Skeletal muscle cell (primary cell): ENCODE data around the gene CTF1.
"Not testable (repeated sequence)": the region's sequence is repeated elsewhere in the genome, so short reads cannot be mapped to it uniquely, and the experiment has no call there.

ENCODE experiments used
- DNase-seq: peaks from one replicate; pipeline ENCODE4 v3.0.0-alpha.2; 2010; ENCODE audit warnings: low read depth
- H3K4me3 ChIP-seq: 2 replicates; pipeline ENCODE4 v1.5.1; 2011; ENCODE audit warnings: low read depth, mild to moderate bottlenecking, control low read depth, low read length, moderate library complexity

Gene CTF1

DNA sequence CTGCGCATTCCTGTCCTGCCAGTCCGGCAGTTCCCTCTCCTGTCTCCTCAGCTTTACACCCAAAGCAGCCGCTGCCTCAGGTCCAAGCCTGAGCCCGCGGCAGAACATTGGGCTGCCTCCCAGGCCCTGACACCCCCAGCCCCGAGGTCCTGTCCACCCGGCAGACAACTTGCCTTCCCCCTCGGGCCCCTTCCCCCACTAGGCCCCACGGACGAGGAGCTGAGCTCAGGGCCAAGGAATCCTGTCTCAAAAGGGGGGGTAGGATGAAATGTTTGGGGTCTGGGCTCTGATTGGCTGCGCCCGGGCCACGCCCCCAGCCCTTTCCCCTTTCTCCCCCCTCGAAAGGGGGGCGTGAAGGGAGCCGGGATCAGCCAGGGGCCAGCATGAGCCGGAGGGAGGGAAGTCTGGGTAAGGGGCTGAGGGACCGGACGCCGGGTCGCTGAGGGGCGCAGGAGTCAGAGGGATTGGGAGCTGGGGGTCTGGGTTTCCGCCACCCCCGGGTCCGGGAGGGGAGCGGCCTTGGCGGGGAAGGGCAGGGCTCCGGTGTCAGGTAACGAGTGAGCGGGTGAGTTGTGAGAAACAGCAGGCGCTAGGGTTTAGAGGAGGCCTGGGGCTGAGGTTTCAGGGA is at the start of gene CTF1:
TSS of gene CTF1 (plus strand) at position 354 of the 628 bp plus-strand sequence. CDS start at position 384, 30 bp downstream.
- H3K4me3 ChIP-seq, result peak within 1 kb of the TSS; percentile 57
- peak; percentile 60 for DNase-seq

- no peak overlapping the region for H3K4me3 ChIP-seq
- DNase-seq, result no peak
These were observed 49.6 kb upstream of the CTF1 start for GRCh38 chr16:30846649-30847402.

- no peak for DNase-seq
- H3K4me3 ChIP-seq, result no peak overlapping the region
These were observed 46.2 kb upstream of the CTF1 start for GRCh38 chr16:30850246-30850645.

DNA sequence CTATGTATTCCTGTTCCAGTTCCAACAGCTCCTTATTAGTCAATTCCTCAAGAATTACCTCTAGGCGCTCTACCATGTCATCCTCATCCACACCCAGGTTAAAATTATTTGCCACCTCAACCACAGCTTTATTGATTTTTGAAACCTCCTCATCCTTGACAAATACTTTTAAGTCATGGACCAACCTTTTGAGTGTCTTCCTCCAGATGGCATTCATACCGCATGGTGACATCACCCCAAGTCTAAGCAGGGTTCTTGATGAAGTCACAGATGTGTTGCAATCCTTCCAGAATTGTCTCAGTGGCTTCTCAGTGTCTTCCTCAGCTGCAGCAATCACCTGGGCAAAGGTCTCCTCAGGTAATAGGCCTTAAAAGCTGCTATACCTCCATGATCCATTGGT is 42.7 kb upstream of the CTF1 start:
- no peak for DNase-seq
- no peak overlapping the region for H3K4me3 ChIP-seq

DNA sequence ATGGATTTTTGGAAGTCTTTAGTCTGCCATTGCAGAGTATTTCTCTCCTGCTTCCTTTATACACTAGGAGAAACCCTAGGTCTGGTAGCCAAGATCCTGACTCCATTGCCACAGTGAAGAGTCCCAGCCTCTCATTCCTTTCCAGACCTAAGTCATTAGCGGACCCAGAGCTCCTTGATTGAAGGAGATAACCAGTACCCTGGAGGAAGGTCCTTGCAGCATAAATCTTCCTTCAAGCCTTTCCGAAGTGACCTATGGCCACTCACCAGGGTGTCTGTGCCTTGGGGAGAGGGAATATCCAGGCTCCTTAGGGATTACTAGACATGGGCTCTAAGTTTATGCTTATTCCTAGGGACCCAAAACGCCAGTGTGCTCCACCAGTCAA is 38.3 kb upstream of the CTF1 start:
- DNase-seq, result no peak

DNA sequence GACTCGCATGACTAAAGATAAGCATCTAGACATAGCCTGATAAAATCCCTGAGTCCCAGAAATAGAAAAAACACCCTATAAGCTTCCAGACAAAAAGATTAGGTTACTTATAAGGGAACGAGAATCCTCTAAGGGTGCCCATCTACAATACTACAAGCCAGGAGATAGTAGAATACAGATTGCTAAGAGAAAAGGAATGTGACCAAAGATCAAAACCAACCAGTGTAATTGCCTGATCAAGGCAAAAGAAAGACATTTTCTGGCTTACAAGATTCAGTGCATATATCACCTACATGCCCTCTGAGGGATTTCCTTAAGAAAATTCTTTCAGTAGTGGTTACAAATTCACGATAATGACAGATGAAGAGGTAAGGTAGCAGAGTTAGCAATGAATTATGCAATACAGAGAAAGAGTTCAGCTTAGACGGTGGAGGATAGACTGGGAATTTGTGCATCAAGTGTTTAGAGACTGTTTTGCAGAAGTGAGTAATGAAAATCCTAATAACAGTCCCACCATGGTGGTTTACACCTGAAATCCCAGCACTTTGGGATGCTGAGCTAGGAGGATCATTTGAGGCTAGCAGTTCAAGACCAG is 37.5 kb upstream of the CTF1 start:
- H3K4me3 ChIP-seq, result no peak overlapping the region
- DNase-seq, result no peak

More for the DNA sequence above, 38.3 kb upstream of the CTF1 start:
- no peak overlapping the region for H3K4me3 ChIP-seq

- not testable (repeated sequence) for DNase-seq, H3K4me3 ChIP-seq
These were observed 35.7 kb upstream of the CTF1 start for GRCh38 chr16:30860729-30861128.

GRCh38 chr16:30863178-30863577 is 33.2 kb upstream of the CTF1 start:
- not testable (repeated sequence) for H3K4me3 ChIP-seq, DNase-seq

DNA sequence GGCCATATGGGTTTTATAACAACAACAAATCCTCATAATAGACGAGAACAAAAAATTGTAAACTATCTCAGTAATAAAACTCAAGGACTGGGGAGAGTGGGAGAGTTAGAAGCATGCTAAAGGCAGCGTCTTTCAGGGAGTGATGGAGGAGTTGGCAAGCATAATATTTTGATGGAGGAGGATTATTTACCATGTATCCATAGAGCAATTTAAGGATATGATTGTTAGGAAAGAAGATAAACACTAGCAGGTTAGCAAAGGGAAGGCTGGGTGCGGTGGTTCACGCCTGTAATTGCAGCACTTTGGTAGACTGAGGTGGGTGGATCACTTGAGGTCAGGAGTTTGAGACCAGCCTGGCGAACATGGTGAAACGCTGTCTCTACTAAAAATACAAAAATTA is 30.4 kb upstream of the CTF1 start:
- H3K4me3 ChIP-seq, result no peak overlapping the region
- no peak for DNase-seq

DNA sequence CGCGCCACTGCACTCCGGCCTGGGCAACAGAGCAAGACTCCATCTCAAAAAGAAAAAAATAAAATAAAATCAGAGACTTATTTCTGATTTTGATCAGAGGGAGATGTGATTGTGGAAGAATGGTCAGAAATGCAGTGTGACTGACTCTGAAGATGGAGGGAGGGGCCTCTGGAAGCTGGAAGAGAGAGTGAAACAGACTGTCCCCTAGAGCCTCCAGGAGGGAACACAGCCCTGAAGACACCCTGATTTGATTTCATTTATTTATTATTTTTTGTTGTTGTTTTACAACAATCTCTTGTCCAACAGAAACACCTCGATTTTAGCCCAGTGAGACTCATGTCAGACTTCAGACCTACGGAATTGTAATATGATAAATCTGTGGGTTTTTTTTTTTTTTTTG is 28.7 kb upstream of the CTF1 start:
- no peak for DNase-seq
- no peak overlapping the region for H3K4me3 ChIP-seq

DNA sequence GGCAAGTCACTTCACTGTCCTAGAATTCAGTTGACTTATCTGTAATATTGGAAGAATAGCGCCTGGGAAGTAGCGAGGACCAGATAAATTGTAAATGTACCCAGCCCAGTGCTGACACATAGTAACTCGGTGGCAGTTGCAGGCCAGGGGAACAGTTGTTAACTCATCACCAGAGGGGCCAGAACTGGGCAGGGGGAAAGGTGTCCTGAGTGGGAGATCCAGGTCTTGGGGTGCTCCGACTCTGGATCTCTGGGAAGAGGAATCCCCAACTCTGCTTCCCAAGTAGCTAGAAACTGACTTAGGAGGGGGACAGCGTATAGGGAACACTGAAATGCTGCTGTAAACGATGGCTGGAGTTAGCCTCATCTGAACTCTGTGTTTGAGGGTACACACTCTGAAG is 25.5 kb upstream of the CTF1 start:
- no peak overlapping the region for H3K4me3 ChIP-seq
- no peak for DNase-seq

GRCh38 chr16:30874244-30874820 is 22.1 kb upstream of the CTF1 start:
- no peak for DNase-seq
- H3K4me3 ChIP-seq, result peak overlapping the region; percentile 64

- DNase-seq, result peak; percentile 67
- peak overlapping the region; percentile 64 for H3K4me3 ChIP-seq
These were observed 21.3 kb upstream of the CTF1 start for GRCh38 chr16:30874821-30875717.

DNA sequence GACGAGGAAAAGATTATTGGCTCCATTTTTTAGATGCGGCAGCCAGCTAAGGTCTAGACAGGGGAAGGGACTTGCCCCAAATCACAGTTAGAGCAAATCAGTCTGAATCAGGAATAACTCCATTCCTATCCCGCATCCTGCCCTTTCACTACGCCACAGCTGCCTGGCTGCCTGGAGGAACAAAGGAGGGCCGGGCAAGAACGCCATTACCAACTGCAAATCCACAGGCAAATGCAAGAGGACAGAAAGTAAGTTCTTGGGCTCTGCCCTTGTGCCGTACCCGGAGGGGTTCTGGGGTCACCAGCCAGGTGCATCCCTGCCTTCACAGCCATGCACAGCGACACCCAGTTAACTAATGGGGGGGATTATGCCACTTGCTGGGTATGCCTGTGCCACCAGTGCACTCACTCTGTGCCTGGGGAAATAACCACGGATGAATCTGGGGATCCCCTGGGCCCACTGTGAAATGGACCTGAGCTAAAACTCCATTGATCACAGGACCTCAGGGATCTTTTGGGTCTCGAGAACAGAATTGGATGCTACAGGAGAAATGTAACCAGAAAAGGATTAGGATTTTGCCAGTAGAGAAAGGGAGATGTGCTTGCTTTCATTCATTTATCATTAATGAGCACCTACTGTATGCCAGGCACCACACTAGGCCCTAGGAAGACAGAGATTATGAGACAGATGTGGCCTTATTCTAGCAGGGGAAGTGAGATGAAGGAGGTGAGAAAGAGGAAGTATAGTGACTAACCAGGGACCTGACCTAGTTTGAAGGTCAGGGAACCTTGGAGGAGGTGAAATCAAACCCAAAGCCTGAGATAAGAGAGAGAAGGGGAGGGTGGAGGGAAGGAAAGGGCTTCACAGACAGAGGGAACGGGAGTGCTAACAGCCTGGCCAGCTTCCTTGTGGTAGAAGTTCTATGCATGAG is 20.3 kb upstream of the CTF1 start:
- peak overlapping the region; percentile 64 for H3K4me3 ChIP-seq
- no peak for DNase-seq

DNA sequence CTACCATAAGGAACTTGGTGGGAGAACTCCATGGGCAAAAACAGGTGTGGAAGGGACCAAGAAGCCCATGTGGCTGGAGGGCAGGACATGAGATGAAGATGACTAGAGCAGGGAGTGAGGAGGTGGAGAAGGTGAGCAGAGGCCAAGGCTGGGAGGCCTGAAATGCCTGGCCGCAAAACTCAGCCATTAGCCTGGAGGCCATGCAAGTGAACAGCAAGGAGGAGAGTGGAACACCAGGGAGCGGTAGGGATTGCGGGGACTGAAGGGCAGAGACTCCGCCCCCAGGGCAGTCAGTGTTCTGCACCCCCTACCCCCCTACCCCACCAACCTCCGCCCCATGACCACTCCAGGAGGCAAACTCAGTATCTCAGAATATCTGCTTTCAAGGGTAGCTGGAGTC is 19.5 kb upstream of the CTF1 start:
- no peak overlapping the region for H3K4me3 ChIP-seq
- no peak for DNase-seq

DNA sequence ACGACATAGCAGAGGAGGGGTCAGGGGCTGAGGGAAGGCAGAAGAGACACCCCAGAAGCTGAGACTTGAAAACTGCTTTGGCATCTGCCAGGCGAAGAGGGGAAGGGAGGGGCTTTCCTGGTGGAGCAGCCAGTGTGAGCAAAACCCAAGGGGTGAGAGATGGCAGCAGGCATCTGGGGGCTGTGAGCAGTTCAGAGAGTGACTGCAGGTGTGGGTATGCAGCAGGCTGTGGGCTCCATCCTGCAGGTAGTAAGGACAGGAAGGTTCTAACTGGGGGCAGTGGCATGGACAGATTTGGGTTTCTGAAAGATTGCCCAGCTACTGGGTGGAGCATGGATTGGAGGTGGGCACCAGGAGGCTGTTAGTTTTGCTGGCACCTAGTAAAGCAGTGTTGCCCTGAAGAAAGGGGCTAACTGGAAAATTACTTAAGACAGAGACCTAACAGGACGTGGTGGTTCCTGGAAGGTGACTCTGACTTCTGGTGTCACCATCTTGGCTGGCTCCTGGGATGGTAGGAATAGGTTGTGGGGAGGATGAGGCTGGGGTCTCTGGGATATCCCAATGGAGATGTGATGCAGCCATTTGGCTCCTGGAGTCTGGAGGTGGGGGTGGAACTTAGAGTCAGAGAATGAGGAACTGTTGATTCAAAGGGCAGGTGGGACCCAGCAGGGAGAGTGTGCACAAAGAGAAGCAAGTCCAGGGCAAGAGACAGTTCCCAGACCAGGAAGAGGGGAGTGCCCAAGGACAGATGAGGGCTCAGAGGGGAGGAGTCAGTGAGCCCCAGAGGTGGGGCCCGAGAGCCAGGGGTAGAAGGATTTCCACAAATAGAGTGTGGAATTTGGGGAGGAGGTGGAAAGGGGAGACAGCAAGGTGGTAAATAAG is 13.7 kb upstream of the CTF1 start:
- no peak overlapping the region for H3K4me3 ChIP-seq
- no peak for DNase-seq

- no peak for DNase-seq
- no peak overlapping the region for H3K4me3 ChIP-seq
These were observed 11.7 kb upstream of the CTF1 start for GRCh38 chr16:30884760-30885159.

DNA sequence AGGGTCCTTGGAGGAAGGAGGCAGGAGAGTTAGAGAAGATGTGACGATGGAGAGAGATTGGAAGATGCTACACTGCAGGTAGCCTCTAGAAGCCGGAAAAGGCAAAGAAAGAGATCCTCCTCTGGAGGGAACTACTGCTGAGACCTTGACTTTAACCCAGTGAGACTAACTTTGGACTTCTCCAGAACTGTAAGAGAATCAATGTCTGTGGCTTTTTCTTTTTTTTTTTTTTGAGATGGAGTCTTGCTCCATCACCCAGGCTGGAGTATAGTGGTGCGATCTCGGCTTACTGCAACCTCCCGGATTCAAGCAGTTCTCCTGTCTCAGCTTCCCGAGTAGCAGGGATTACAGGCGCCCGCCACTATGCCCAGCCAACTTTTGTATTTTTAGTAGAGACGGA is 11.2 kb upstream of the CTF1 start:
- H3K4me3 ChIP-seq, result no peak overlapping the region
- DNase-seq, result no peak
